Subcutaneous abdominal adipose tissue (tissue), 5 donors: ENCODE data around the gene NFRKB.
"Not testable (repeated sequence)": the region's sequence is repeated elsewhere in the genome, so short reads cannot be mapped to it uniquely, and the experiment has no call there.

Source experiments
- H3K27ac ChIP-seq: one replicate; pipeline ENCODE4 v1.7.0; 2013; ENCODE audit warnings: low read depth, mild to moderate bottlenecking, inconsistent platforms, low read length, moderate library complexity
- H3K27me3 ChIP-seq, 5 donors: one replicate each; pipeline ENCODE4 v1.7.0; 2013; ENCODE audit warnings: low read length in 5 of 5, inconsistent platforms in 1 of 5; ENCODE audit not compliant: control insufficient read depth in 5 of 5, insufficient read depth in 4 of 5
- H3K36me3 ChIP-seq, 5 donors: one replicate each; pipeline ENCODE4 v1.7.0; 2013; ENCODE audit warnings: low read length in 5 of 5; ENCODE audit not compliant: control insufficient read depth in 5 of 5, insufficient read depth in 5 of 5
- H3K4me1 ChIP-seq, 5 donors: one replicate each; pipeline ENCODE4 v1.7.0; 2013; ENCODE audit warnings: low read length in 5 of 5, mild to moderate bottlenecking in 3 of 5, moderate library complexity in 1 of 5; ENCODE audit not compliant: control insufficient read depth in 5 of 5, insufficient read depth in 5 of 5
- H3K4me3 ChIP-seq, 5 donors: one replicate each; pipeline ENCODE4 v1.7.0; 2013; ENCODE audit warnings: low read length in 5 of 5, low read depth in 1 of 5
- H3K9ac ChIP-seq, 5 donors: one replicate each; pipeline ENCODE4 v1.7.0; 2013; ENCODE audit warnings: low read length in 5 of 5, mild to moderate bottlenecking in 4 of 5, moderate library complexity in 3 of 5
- H3K9me3 ChIP-seq, 5 donors: one replicate each; pipeline ENCODE4 v1.7.0; 2013; ENCODE audit warnings: low read length in 5 of 5; ENCODE audit not compliant: control insufficient read depth in 5 of 5
- donor health status: healthy.
- donor health status: healthy.
- donor health status: healthy.
- donor health status: healthy.
- donor health status: healthy.

NFRKB gene

GRCh38 chr11:129849447-129850130, 45.8 kb downstream of the NFRKB start:
- Histone ChIP-seq H3K9me3 (no peaks in the 10 kb centered on the region), H3K4me3 (no peak overlapping the region), H3K4me1 (peaks cover 3 to 10% (median 5%) of the 10 kb centered on the region in 5 donors), H3K27me3 (peaks cover 0 to 6% (median 0%) of the 10 kb centered on the region in 5 donors), H3K27ac (no peak overlapping the region), H3K36me3 (no peaks in the 10 kb centered on the region), H3K9ac (no peak overlapping the region)

GRCh38 chr11:129847361-129847760, 48.0 kb downstream of the NFRKB start:
- H3K27ac ChIP-seq, result not testable (repeated sequence)

GRCh38 chr11:129846508-129847335, 48.7 kb downstream of the NFRKB start:
- H3K27me3 ChIP-seq, result peaks cover 0 to 6% (median 0%) of the 10 kb centered on the region in 5 donors
- H3K36me3 ChIP-seq, result no peaks in the 10 kb centered on the region
- H3K9ac ChIP-seq, result no peak overlapping the region
- H3K9me3 ChIP-seq, result no peaks in the 10 kb centered on the region
- H3K4me3 ChIP-seq, result no peak overlapping the region
- no peak overlapping the region for H3K27ac ChIP-seq
- no peaks in the 10 kb centered on the region for H3K4me1 ChIP-seq

More at GRCh38 chr11:129847361-129847760, 48.0 kb downstream of the NFRKB start:
- not testable (repeated sequence) for H3K9me3 ChIP-seq, H3K9ac ChIP-seq, H3K4me3 ChIP-seq, H3K36me3 ChIP-seq, H3K4me1 ChIP-seq, H3K27me3 ChIP-seq
